Common myeloid progenitor, CD34-positive (primary cell): ENCODE measurements around the gene SFT2D3.

Source experiments
- CTCF ChIA-PET: fragments of 350-600 bp; sonication (Branson Sonifier 250); formaldehyde crosslinking; loops from one replicate; lab custom pipeline; 2021; ENCODE audit warnings: antibody characterized with exemption; lab: Charles Lee
- POLR2A ChIA-PET: fragments of 350-600 bp; sonication (Branson Sonifier 250); formaldehyde crosslinking; loops from one replicate; lab custom pipeline; 2021; ENCODE audit warnings: antibody characterized with exemption; lab: Charles Lee
- DNase-seq, 3 donors: peaks; one replicate each; pipeline versions ENCODE4 v3.0.0 to v3.0.0-alpha.2; 2013
- H3K27ac ChIP-seq, 2 experiments: 1 replicate in 1 of 2; 2 replicates in 1 of 2; pipeline ENCODE4 v1.7.0; 2013; ENCODE audit warnings: inconsistent platforms in 2 of 2, low read length in 2 of 2, mild to moderate bottlenecking in 2 of 2, low read depth in 1 of 2, moderate library complexity in 1 of 2; ENCODE audit not compliant: severe bottlenecking in 2 of 2, insufficient read depth in 1 of 2, poor library complexity in 1 of 2
- H3K27me3 ChIP-seq, 5 experiments: replicated peaks in 2 of 5; 1 replicate in 3 of 5; 2 replicates in 2 of 5; pipeline versions ENCODE4 v1.6.1 to v1.7.0; 2013; ENCODE audit warnings: low read length in 4 of 5, mild to moderate bottlenecking in 2 of 5, moderate library complexity in 2 of 5, inconsistent platforms in 1 of 5; ENCODE audit not compliant: insufficient read depth in 5 of 5, control insufficient read depth in 4 of 5
- H3K36me3 ChIP-seq, 4 experiments: 1 replicate in 2 of 4; 2 replicates in 2 of 4; pipeline versions ENCODE4 v1.6.1 to v1.7.0; 2013; ENCODE audit warnings: low read length in 3 of 4, control low read depth in 1 of 4, mild to moderate bottlenecking in 1 of 4; ENCODE audit not compliant: control insufficient read depth in 4 of 4, insufficient read depth in 4 of 4
- H3K4me1 ChIP-seq, 4 experiments: 1 replicate in 3 of 4; 2 replicates in 1 of 4; pipeline versions ENCODE4 v1.6.1 to v1.7.1; 2013; ENCODE audit warnings: low read length in 3 of 4, mild to moderate bottlenecking in 3 of 4, control low read depth in 1 of 4, inconsistent platforms in 1 of 4, moderate library complexity in 1 of 4; ENCODE audit not compliant: control insufficient read depth in 4 of 4, insufficient read depth in 4 of 4; ENCODE audit errors: control extremely low read depth in 1 of 4
- H3K4me3 ChIP-seq, 7 experiments: 1 replicate in 4 of 7; 2 replicates in 3 of 7; pipeline versions ENCODE4 v1.5.1 to v1.7.0; 2013; ENCODE audit warnings: mild to moderate bottlenecking in 7 of 7, low read length in 6 of 7, moderate library complexity in 6 of 7, inconsistent platforms in 2 of 7, low read depth in 2 of 7, control low read depth in 1 of 7; ENCODE audit not compliant: insufficient read depth in 4 of 7, control insufficient read depth in 1 of 7; ENCODE audit errors: extremely low read depth in 1 of 7
- H3K9me3 ChIP-seq, 5 experiments: 1 replicate in 4 of 5; 2 replicates in 1 of 5; pipeline versions ENCODE4 v1.6.1 to v1.7.1; 2013; ENCODE audit warnings: low read length in 4 of 5, mild to moderate bottlenecking in 2 of 5, inconsistent platforms in 1 of 5, low read depth in 1 of 5, moderate library complexity in 1 of 5; ENCODE audit not compliant: control insufficient read depth in 4 of 5, insufficient read depth in 2 of 5; ENCODE audit errors: control extremely low read depth in 1 of 5
- WGBS: methylation state at CpG from one replicate; pipeline ENCODE4 v1.1.5; 2013; ENCODE audit not compliant: insufficient coverage; 5-methylcytosine and 5-hydroxymethylcytosine counted together

SFT2D3 gene

DNA sequence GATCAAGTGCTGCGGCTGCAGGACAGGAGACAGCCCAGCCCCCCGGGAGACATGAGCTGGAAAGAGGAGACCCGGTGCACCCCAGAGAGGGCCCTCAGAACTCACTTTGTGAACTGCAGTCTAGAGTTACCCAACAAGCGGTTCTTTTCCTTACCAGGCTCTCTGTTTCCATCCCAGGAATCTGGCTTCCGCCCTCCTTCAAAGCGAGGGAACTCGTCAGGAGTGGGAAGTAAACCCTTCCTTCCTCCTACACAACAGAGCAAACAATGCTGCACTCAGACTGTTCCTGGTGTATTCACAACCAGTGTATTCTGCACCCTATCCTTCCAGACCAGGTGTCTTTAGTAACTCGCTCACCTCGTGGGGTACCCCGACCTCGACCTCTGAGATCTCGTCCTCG lies 8.0 kb downstream of the SFT2D3 start:
- WGBS = 92% methylated on average over 13 of the region's 13 CpGs
- Histone ChIP-seq H3K36me3 (peaks cover 16 to 62% (median 39%) of the 10 kb centered on the region in 4 experiments), H3K9me3 (no peaks in the 10 kb centered on the region), H3K4me3 (no peak overlapping the region), H3K4me1 (peaks cover 0 to 2% (median 0%) of the 10 kb centered on the region in 4 experiments), H3K27ac (no peak overlapping the region), H3K27me3 (no peaks in the 10 kb centered on the region)
- ChIA-PET POLR2A (no interaction called here), CTCF (no interaction called here)
- no peak for DNase-seq

DNA sequence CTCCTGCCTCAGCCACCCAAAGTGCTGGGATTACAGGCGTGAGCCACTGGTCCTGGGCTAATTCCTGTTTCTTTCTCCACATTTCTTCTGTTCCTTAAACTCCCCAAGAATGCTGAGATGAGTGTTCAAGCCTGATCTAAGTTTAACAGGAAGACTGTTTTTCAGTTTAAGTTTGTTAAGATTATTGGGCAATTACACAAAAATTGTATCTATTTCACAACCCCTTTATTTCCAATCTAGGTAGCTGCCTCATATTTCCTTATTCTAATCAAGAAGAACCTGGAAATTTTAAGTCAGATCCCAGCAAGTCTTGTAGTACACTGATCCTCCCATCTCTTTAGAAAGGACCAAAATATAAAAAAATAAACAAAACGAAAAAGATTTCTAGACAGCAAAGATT lies 11.7 kb downstream of the SFT2D3 start:
- Histone ChIP-seq H3K9me3 (no peaks in the 10 kb centered on the region), H3K4me1 (no peaks in the 10 kb centered on the region), H3K4me3 (no peak overlapping the region), H3K27me3 (no peaks in the 10 kb centered on the region), H3K27ac (no peak overlapping the region), H3K36me3 (peaks cover 20 to 50% (median 39%) of the 10 kb centered on the region in 4 experiments)
- ChIA-PET CTCF (no interaction called here), POLR2A (no interaction called here)
- DNase-seq = no peak
- 100% methylated on average over 2 of the region's 2 CpGs for WGBS

DNA sequence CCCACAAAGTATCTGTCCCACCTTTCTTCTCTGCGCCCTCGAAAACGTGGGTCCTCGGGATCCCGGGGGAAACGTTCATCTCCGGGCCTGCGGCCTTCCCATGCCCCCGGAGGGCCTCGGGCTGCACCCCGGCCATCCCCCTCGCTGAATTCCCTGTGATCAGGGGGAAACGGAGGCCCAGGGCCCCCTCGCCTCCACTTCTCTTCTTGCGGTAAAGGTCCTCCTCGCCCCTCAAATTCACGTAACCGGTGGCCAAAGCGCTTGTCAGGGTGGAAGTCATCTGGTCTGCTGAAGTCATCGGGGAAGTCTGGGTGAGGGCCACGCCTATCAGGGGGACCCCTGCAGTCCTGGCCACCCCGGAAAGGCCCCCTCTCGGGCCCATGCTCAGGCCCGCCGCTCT lies 12.3 kb downstream of the SFT2D3 start:
- Histone ChIP-seq H3K9me3 (no peaks in the 10 kb centered on the region), H3K4me1 (no peaks in the 10 kb centered on the region), H3K27me3 (no peaks in the 10 kb centered on the region), H3K36me3 (peaks cover 18 to 49% (median 36%) of the 10 kb centered on the region in 4 experiments), H3K27ac (no peak overlapping the region), H3K4me3 (no peak overlapping the region)
- ChIA-PET POLR2A (no interaction called here), CTCF (no interaction called here)
- DNase-seq = no peak
- 100% methylated on average over 23 of the region's 25 CpGs for WGBS

DNA sequence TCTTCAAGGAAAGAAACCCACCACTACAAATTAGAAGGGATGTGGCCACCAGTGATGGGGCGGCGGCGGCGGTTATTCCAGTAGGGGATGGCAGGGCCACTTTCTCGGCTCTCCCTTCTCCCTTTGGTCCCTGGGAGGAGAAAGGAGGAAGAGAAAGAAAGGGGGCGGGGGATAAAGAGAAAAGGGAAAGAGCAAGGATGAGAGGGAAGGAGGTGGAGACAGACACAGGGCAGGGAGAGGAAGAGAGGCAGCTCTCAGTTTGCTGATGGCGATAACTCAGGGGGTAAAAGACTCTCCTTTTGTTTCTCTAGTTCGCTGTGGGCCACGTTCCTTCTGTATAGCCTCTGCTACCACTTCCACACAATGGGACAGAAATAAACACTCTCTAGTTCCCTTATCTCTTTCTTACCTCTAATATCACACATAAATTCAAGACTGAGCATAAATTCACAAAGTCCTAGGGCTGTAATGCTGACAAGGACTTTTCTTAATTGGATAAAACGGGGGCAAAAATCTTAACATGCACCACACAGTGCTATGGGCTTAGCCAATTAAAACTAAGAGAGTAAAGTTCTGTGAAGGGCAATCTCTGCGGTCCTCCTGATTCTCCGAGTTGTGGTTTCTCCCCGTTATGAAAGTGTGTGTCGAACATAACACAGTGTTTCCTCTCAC lies 14.6 kb downstream of the SFT2D3 start:
- POLR2A ChIA-PET = no interaction called here
- CTCF ChIA-PET = no interaction called here
- 98% methylated on average over 13 of the region's 14 CpGs for WGBS
- H3K4me3 ChIP-seq = no peak overlapping the region
- no peaks in the 10 kb centered on the region for H3K27me3 ChIP-seq
- peaks cover 17 to 51% (median 38%) of the 10 kb centered on the region in 4 experiments for H3K36me3 ChIP-seq
- H3K4me1 ChIP-seq = no peaks in the 10 kb centered on the region
- H3K27ac ChIP-seq = no peak overlapping the region
- DNase-seq = no peak
- no peaks in the 10 kb centered on the region for H3K9me3 ChIP-seq

DNA sequence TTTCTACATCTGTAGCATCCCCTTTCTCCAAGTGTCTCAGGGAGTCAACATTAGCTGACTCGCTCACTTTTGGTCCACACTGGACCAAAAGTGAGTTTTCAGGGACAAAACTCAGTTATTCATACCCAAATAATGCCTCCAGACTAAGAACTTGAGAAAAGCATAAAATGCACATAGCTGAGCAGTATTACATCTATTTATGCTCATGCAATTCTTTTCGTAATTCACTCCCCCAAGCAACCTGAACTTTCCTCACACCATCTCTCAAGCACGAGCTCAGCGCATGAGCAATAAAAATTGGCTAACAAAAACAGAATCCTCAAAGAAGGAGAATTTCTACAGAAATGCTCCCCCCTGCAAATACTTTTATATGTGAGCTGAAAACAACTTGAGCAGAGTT lies 17.0 kb downstream of the SFT2D3 start:
- ChIA-PET CTCF (interaction anchor here (0.8 kb wide), 2 partner anchors 12 to 14 kb away, joined by 3 to 4 read pairs; no protein-coding TSS in a partner anchor), POLR2A (no interaction called here)
- no peak for DNase-seq
- peaks cover 24 to 71% (median 50%) of the 10 kb centered on the region in 4 experiments for H3K36me3 ChIP-seq
- 100% methylated on average over 4 of the region's 4 CpGs for WGBS
- no peaks in the 10 kb centered on the region for H3K4me1 ChIP-seq
- H3K27me3 ChIP-seq = no peaks in the 10 kb centered on the region
- H3K4me3 ChIP-seq = no peak overlapping the region
- H3K9me3 ChIP-seq = no peaks in the 10 kb centered on the region
- H3K27ac ChIP-seq = no peak overlapping the region

DNA sequence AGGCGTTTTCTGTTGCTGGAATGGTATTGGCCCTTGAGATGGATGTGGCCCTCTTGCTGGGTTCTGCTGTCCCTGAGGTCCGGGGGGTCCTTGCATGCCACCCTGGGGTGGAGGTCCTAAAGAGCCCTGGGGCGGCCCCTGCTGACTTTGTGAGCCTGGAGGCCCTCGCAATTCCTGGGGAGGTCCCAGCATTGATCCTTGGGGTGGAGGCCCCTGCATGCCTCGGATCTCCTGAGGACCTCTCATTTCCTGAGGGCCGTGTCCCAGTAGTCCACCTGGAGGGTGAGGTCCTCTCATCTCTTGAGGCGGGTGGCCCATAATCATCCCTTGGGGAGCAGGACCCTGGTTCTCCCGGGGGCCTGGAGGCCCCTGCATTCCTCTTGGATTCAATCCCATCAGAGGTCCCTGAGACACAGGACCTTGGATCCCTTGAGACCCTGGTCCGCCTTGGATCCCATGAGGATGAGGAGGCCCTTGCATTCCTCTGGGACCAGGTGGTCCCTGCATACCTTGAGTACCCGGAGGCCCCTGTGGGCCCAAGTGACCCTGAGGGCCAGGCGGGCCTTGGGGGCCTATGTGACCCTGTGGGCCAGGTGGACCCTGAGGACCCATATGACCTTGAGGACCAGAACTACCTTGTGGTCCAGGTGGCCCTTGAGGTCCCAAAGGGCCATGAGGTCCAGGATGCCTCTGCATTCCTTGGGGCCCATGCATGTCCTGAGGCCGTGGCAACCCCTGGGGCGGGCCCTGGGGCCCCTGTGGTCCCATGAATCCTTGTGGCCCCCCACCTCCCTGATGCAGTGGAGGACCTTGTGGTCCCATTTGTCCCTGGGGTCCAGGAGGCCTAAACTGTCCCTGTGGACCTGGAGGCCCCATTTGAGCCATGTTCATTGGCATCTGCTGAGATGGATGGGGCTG lies 18.3 kb downstream of the SFT2D3 start:
- no peaks in the 10 kb centered on the region for H3K4me1 ChIP-seq
- DNase-seq = no peak
- CTCF ChIA-PET = no interaction called here
- POLR2A ChIA-PET = no interaction called here
- H3K4me3 ChIP-seq = no peak overlapping the region
- peaks cover 23 to 68% (median 49%) of the 10 kb centered on the region in 4 experiments for H3K36me3 ChIP-seq
- no peak overlapping the region for H3K27ac ChIP-seq
- H3K27me3 ChIP-seq = no peaks in the 10 kb centered on the region
- 98% methylated on average over 13 of the region's 13 CpGs for WGBS
- no peaks in the 10 kb centered on the region for H3K9me3 ChIP-seq
